GM12878 (cell line): Measurements from ENCODE around the gene HABP2. TPM values are rescaled to one million over a fixed set of nuclear protein-coding genes. Genes with fewer than 3 reads are reported as not detected.

ENCODE experiments used
- ATAC-seq: fragments of 200-7000 bp; cut with Tn5 transposase; 3 replicates; pipeline ENCODE4 v1.9.1; 2020; ENCODE audit warnings: mild to moderate bottlenecking, moderate library complexity
- BruUV-seq: library from RNA; stranded (reverse); fragments of 400-500 nt; replicated peaks from 2 replicates; lab custom pipeline; 2021; lab: Mats Ljungman, UMichigan
- CTCF ChIA-PET: fragments of 300-600 bp; sonication (Branson Sonifier 250); formaldehyde crosslinking; extraction: SDS; loops from one replicate; lab custom pipeline; 2021; ENCODE audit warnings: inconsistent platforms; lab: Yijun Ruan, JAX
- POLR2A ChIA-PET: fragments of 350-600 bp; formaldehyde crosslinking; extraction: SDS; loops from one replicate; lab custom pipeline; 2021; ENCODE audit warnings: inconsistent platforms; lab: Charles Lee
- RAD21 ChIA-PET: fragments of 300-600 bp; sonication (Branson Sonifier 250); formaldehyde crosslinking; loops from one replicate; lab custom pipeline; 2023; ENCODE audit warnings: antibody characterized with exemption; ENCODE audit not compliant: unreplicated experiment; lab: Charles Lee
- SMC1A ChIA-PET: fragments of 300-600 bp; sonication (Branson Sonifier 250); formaldehyde crosslinking; loops from one replicate; lab custom pipeline; 2023; ENCODE audit not compliant: unreplicated experiment, uncharacterized antibody; lab: Charles Lee
- DNase-seq: peaks from one replicate; pipeline ENCODE4 v3.0.0-alpha.2; 2011; ENCODE audit warnings: low read depth, low spot score
- FAIRE-seq: peaks from 3 replicates; lab custom pipeline; 2011; peaks lifted over from hg19 to GRCh38; lab: Jason Lieb, UNC
- H2AFZ ChIP-seq: 2 replicates; pipeline ENCODE4 v1.6.0; 2011; ENCODE audit warnings: low read depth, low read length, control low read depth; ENCODE audit not compliant: control insufficient read depth
- H3K27ac ChIP-seq: 2 replicates; pipeline ENCODE4 v1.5.1; 2011; ENCODE audit warnings: control low read depth; ENCODE audit not compliant: control insufficient read depth, insufficient read depth
- H3K27me3 ChIP-seq, 2 experiments: replicated peaks in 1 of 2; 2 replicates each; pipeline versions ENCODE4 v1.6.0 to v1.6.1; 2011; ENCODE audit warnings: low read length in 1 of 2; ENCODE audit not compliant: control insufficient read depth in 2 of 2, insufficient read depth in 2 of 2
- H3K36me3 ChIP-seq, 2 experiments: 2 replicates each; pipeline ENCODE4 v1.5.1; 2011; ENCODE audit warnings: low read length in 1 of 2; ENCODE audit not compliant: control insufficient read depth in 2 of 2, insufficient read depth in 2 of 2
- H3K4me1 ChIP-seq: 2 replicates; pipeline ENCODE4 v1.6.1; 2011; ENCODE audit warnings: mild to moderate bottlenecking, low read length, moderate library complexity, mixed read lengths; ENCODE audit not compliant: control insufficient read depth, insufficient read depth
- H3K4me2 ChIP-seq: 2 replicates; pipeline ENCODE4 v1.6.0; 2011; ENCODE audit warnings: control low read depth; ENCODE audit not compliant: control insufficient read depth, insufficient read depth
- H3K4me3 ChIP-seq: fragments of 200-600 bp; sonication (generic); 2 replicates; pipeline ENCODE4 v1.5.1; 2016
- H3K79me2 ChIP-seq: 2 replicates; pipeline ENCODE4 v1.6.0; 2011; ENCODE audit warnings: low read length; ENCODE audit not compliant: control insufficient read depth, insufficient read depth
- H3K9ac ChIP-seq: 2 replicates; pipeline ENCODE4 v1.8.0; 2011; ENCODE audit warnings: low read length, control low read depth, mixed read lengths; ENCODE audit not compliant: control insufficient read depth, insufficient read depth
- H3K9me3 ChIP-seq: replicated peaks from 3 replicates; pipeline ENCODE4 v1.5.1; 2011; ENCODE audit warnings: mild to moderate bottlenecking, low read length; ENCODE audit not compliant: control insufficient read depth, insufficient read depth
- H4K20me1 ChIP-seq: 2 replicates; pipeline ENCODE4 v1.6.0; 2011; ENCODE audit not compliant: control insufficient read depth, insufficient read depth
- EED ChIP-seq: sonication (generic); IDR thresholded peaks from 2 replicates; pipeline ENCODE4 v1.6.1; 2016; ENCODE audit warnings: antibody characterized with exemption, low read depth
- FOXK2 ChIP-seq: fragments of 450-650 bp; IDR thresholded peaks from 2 replicates; pipeline ENCODE4 v1.6.1; 2017; ENCODE audit warnings: mild to moderate bottlenecking, moderate library complexity
- HDGF ChIP-seq: fragments of 450-650 bp; IDR thresholded peaks from 2 replicates; pipeline ENCODE4 v1.6.1; 2016; ENCODE audit warnings: antibody characterized with exemption
- MEF2A ChIP-seq: IDR thresholded peaks from 2 replicates; pipeline ENCODE4 v1.6.1; 2011; ENCODE audit warnings: low read depth, mild to moderate bottlenecking, low read length, moderate library complexity; ENCODE audit not compliant: insufficient read depth
- MTA3 ChIP-seq: IDR thresholded peaks from 2 replicates; pipeline ENCODE4 v1.6.1; 2012; ENCODE audit warnings: low read length, inconsistent platforms, borderline replicate concordance
- NR2C2 ChIP-seq: IDR thresholded peaks from 2 replicates; pipeline ENCODE4 v1.6.1; 2011; ENCODE audit warnings: borderline replicate concordance, low read depth; ENCODE audit not compliant: control insufficient read depth, insufficient read length
- POU2F2 ChIP-seq: IDR thresholded peaks from 3 replicates; pipeline ENCODE4 v1.6.1; 2011; ENCODE audit warnings: low read depth, mild to moderate bottlenecking, low read length, borderline replicate concordance
- RBBP5 ChIP-seq: fragments of 200-600 bp; sonication (generic); conservative IDR thresholded peaks from 2 replicates; pipeline ENCODE4 v1.6.1; 2016
- SMAD1 ChIP-seq: fragments of 450-650 bp; IDR thresholded peaks from 2 replicates; pipeline ENCODE4 v1.6.1; 2018; ENCODE audit warnings: mild to moderate bottlenecking, low read depth; ENCODE audit not compliant: partially characterized antibody
- SUPT20H ChIP-seq: IDR thresholded peaks from 2 replicates; pipeline ENCODE4 v1.6.1; 2011; ENCODE audit warnings: low read depth, mild to moderate bottlenecking, low read length, moderate library complexity, borderline replicate concordance; ENCODE audit not compliant: control insufficient read depth
- TAF1 ChIP-seq: IDR thresholded peaks from 2 replicates; pipeline ENCODE4 v1.6.1; 2011; ENCODE audit warnings: mild to moderate bottlenecking, low read depth, low read length, borderline replicate concordance
- ZNF384 ChIP-seq: IDR thresholded peaks from 2 replicates; pipeline ENCODE4 v1.6.1; 2012; ENCODE audit warnings: low read depth, mild to moderate bottlenecking, low read length, improper control_type of control experiment, borderline replicate concordance
- ZSCAN29 ChIP-seq: fragments of 450-650 bp; IDR thresholded peaks from 2 replicates; pipeline ENCODE4 v1.6.1; 2017; ENCODE audit warnings: mild to moderate bottlenecking, moderate library complexity
- ZZZ3 ChIP-seq: IDR thresholded peaks from 2 replicates; pipeline ENCODE4 v1.6.1; 2011; ENCODE audit warnings: low read depth; ENCODE audit not compliant: control insufficient read depth, insufficient read length
- WGBS: methylation state at CpG from one replicate; pipeline ENCODE4 v1.1.6; 2016; ENCODE audit warnings: low lambda C conversion rate; ENCODE audit not compliant: insufficient replicate concordance, insufficient coverage; ENCODE audit errors: missing lambda C conversion rate; 5-methylcytosine and 5-hydroxymethylcytosine counted together
- in situ Hi-C: fragments of 300-500 bp; cut with MboI; formaldehyde crosslinking; loops from 9 replicates; pipeline ENCODE4 v1.14.3; 2018; ENCODE audit warnings: mixed read lengths
- intact Hi-C: fragments of 100-400 bp; cut with micrococcal nuclease; formaldehyde crosslinking; loops from one replicate; pipeline ENCODE4 v1.14.2; 2022; ENCODE audit not compliant: unreplicated experiment
- polyA plus RNA-seq, 11 experiments: library from polyadenylated mRNA; depleted of rRNA in 4 of 11; unstranded in 6 of 11; stranded (reverse) in 5 of 11; fragments of >200 nt; fragmentation: Nextera tagmentation in 4 of 11; fragmentation: Illumina TruSeq in 1 of 11; extraction: Ambion mirVana in 4 of 11; extraction: Trizol in 1 of 11; gene quantifications; 1 replicate in 1 of 11; 2 replicates in 10 of 11; pipeline versions ENCODE4 v1.2.1 to v1.2.3, GENCODE V29; 2011 to 2016; ENCODE audit warnings: inconsistent platforms in 2 of 11, missing spikeins in 2 of 11, low read depth in 1 of 11
- total RNA-seq, 4 experiments: library from RNA; depleted of rRNA in 3 of 4; stranded (reverse); fragments of >200 nt in 3 of 4; fragmentation: Illumina TruSeq in 1 of 4; extraction: Trizol in 1 of 4; gene quantifications; 2 replicates each; pipeline versions ENCODE4 v1.2.1 to v1.2.3, GENCODE V29; 2013 to 2021
- TF ChIP-seq, protein P1 (sequence below): fragments of 450-650 bp; IDR thresholded peaks from 2 replicates; pipeline ENCODE4 v1.6.1; 2016; ENCODE audit warnings: mild to moderate bottlenecking, moderate library complexity, borderline replicate concordance

HABP2 gene
- total and polyA plus RNA-seq, 10 of the 15 experiments (the other 5 are each of a cell fraction or from before 2014, with no cell fraction given) = 0.13 TPM; not detected in 9

DNA sequence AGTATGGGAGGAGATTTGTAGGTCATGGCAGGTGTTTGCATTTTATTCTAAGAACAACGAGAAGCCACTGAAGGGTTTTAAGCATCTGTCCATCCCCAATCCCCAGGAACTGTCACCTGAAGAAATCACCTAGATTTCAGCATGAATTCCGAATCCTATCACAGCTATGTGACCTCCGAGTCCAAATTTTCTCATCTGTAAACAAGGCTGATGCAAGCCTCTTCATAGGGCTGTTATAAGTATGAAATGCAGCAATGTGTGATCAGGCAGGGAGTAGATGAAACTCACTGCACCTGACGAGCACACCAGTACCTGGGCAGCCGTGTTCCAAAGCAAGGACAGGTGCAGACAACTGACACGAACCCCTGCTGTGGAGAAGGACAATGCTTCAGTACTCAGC, 14.0 kb downstream of the HABP2 start (continued):
- TF ChIP-seq, protein P1, sequence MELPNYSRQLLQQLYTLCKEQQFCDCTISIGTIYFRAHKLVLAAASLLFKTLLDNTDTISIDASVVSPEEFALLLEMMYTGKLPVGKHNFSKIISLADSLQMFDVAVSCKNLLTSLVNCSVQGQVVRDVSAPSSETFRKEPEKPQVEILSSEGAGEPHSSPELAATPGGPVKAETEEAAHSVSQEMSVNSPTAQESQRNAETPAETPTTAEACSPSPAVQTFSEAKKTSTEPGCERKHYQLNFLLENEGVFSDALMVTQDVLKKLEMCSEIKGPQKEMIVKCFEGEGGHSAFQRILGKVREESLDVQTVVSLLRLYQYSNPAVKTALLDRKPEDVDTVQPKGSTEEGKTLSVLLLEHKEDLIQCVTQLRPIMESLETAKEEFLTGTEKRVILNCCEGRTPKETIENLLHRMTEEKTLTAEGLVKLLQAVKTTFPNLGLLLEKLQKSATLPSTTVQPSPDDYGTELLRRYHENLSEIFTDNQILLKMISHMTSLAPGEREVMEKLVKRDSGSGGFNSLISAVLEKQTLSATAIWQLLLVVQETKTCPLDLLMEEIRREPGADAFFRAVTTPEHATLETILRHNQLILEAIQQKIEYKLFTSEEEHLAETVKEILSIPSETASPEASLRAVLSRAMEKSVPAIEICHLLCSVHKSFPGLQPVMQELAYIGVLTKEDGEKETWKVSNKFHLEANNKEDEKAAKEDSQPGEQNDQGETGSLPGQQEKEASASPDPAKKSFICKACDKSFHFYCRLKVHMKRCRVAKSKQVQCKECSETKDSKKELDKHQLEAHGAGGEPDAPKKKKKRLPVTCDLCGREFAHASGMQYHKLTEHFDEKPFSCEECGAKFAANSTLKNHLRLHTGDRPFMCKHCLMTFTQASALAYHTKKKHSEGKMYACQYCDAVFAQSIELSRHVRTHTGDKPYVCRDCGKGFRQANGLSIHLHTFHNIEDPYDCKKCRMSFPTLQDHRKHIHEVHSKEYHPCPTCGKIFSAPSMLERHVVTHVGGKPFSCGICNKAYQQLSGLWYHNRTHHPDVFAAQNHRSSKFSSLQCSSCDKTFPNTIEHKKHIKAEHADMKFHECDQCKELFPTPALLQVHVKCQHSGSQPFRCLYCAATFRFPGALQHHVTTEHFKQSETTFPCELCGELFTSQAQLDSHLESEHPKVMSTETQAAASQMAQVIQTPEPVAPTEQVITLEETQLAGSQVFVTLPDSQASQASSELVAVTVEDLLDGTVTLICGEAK = no peak
- TF ChIP-seq ZNF384 = no peak
- TF ChIP-seq SMAD1 = no peak
- no peak for TF ChIP-seq EED
- no peak for TF ChIP-seq MTA3

DNA sequence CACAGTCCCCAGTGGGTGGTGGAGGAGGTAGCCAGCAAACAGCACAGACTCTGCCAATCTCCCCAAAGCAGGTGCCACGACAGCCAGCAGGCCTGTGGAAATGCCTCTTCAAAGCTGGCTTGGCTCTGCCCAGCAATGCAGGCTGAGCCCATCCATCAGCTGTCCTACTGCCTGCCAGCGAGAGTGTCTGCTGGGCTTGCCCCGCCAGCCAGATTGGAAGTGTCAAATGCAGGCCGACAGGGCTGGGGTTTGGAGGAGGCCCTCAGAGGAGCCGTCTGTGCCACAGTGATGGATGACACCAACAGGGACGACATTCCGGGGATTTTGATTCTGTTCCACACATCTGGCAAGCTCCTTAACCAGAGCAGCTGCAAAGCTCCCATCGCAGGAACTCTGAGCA, 16.7 kb downstream of the HABP2 start:
- ChIA-PET SMC1A (no interaction called here), POLR2A (no interaction called here), RAD21 (no interaction called here), CTCF (interaction anchor here (0.7 kb wide), 1 partner anchor 49 kb away, joined by 3 read pairs; no protein-coding TSS in a partner anchor)
- H3K27ac ChIP-seq = no peak overlapping the region
- no peaks in the 10 kb centered on the region for H3K79me2 ChIP-seq
- no peaks in the 10 kb centered on the region for H3K4me1 ChIP-seq
- intact Hi-C loops (loop anchor here (10.0 kb wide), 1 partner anchor 845 kb away; no protein-coding TSS in a partner anchor), in situ Hi-C loops (no loop called here)
- H3K9me3 ChIP-seq = no peaks in the 10 kb centered on the region
- 25% methylated on average over 8 of the region's 8 CpGs for WGBS
- H3K27me3 ChIP-seq = peaks cover 0 to 3% of the 10 kb centered on the region in 2 experiments; a peak in 2 of 4 replicates
- DNase-seq (no peak), ATAC-seq (no peak), FAIRE-seq (no peak)
- no TSS peak for BruUV-seq
- no peak overlapping the region for H3K4me3 ChIP-seq
- no peaks in the 10 kb centered on the region for H3K36me3 ChIP-seq
- no peak overlapping the region for H2AFZ ChIP-seq
- H3K4me2 ChIP-seq = no peak overlapping the region
- no peaks in the 10 kb centered on the region for H4K20me1 ChIP-seq
- TF ChIP-seq POU2F2 = no peak
- TF ChIP-seq HDGF = no peak
- no peak for TF ChIP-seq TAF1
- TF ChIP-seq MEF2A = no peak
- TF ChIP-seq NR2C2 = no peak
- TF ChIP-seq ZZZ3 = no peak
- TF ChIP-seq SUPT20H = no peak
- no peak for TF ChIP-seq ZSCAN29
- TF ChIP-seq RBBP5 = no peak
- no peak for TF ChIP-seq FOXK2
- no peak overlapping the region for H3K9ac ChIP-seq
